ENCODE results near the gene DIP2C. TPM values are rescaled to one million over a fixed set of nuclear protein-coding genes. Genes with fewer than 3 reads are reported as not detected.

The DIP2C gene
- total RNA-seq, 1 donor from 2014 or later: 18.4 TPM

DNA sequence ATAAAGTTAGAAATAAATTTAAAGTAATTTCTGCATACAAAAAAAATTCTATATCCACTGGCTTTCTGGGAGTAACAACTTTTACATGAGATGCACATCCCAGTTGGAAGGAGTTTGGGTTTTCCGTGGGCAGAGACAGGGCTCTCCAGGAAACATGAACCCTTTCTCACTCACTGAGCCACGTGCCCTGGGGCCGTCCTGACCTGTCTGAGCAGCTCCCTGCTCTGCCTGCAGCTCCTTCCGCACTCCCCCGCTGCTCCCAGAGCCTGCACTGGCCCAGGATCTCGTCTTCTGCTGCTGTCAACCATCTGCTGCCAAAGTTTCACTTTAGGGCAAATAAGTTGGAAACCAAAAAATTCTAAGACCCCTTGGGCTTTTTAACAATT, 169.1 kb downstream of the DIP2C start:
- Histone ChIP-seq H3K4me3 (no peak overlapping the region), H3K36me3 (no peaks in the 10 kb centered on the region), H3K9me3 (no peaks in the 10 kb centered on the region), H3K27me3 (no peaks in the 10 kb centered on the region), H3K27ac (no peak overlapping the region), H3K4me1 (peaks cover 29% of the 10 kb centered on the region)
- intact Hi-C loops (cut with DNase I): no loop called here
- TF ChIP-seq POLR2A (IDR thresholded peaks at IDR 0.05) (no peak), POLR2AphosphoS5 (IDR thresholded peaks at IDR 0.05; ENCODE audit: insufficient read depth in 1 of 2, low read depth in 1 of 2) (peak; percentile 34 to 55)
- TF ChIP-seq, protein P1, sequence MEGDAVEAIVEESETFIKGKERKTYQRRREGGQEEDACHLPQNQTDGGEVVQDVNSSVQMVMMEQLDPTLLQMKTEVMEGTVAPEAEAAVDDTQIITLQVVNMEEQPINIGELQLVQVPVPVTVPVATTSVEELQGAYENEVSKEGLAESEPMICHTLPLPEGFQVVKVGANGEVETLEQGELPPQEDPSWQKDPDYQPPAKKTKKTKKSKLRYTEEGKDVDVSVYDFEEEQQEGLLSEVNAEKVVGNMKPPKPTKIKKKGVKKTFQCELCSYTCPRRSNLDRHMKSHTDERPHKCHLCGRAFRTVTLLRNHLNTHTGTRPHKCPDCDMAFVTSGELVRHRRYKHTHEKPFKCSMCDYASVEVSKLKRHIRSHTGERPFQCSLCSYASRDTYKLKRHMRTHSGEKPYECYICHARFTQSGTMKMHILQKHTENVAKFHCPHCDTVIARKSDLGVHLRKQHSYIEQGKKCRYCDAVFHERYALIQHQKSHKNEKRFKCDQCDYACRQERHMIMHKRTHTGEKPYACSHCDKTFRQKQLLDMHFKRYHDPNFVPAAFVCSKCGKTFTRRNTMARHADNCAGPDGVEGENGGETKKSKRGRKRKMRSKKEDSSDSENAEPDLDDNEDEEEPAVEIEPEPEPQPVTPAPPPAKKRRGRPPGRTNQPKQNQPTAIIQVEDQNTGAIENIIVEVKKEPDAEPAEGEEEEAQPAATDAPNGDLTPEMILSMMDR (IDR thresholded peaks at IDR 0.05): no peak
- DNase-seq (ENCODE audit: extremely low spot score in 2 of 2): no peak

DNA sequence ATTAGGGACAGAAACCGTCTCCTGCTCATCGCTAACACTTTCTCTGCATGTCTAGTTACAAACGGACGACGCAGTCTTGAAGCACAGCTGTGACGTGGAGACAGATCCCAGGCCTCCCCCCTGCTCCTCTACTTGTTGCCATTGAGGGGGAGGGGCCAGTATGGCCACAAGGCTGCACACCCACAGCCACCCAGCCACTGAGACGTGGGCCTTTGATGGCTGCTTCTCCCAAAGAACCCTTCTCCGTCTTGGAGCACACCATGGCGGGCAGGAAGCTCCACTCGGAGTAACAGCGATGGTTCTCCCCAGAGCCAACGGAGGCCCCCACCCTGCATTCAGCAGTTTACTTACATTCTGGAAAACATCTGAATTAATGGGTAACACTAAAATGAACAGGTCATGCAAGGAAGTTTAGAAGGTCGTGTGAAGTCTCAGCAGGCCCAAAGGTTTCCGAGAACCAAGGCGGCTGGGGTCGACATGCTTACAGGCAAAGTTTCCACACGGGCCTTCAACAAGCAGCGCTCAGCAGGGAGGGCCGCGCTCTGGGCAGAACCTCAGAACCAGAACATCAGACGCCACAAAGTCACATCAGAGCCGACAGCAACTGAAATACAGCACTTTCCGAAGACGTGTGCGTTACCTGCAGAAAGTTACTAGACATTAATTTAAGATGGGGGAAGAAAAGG, 169.6 kb downstream of the DIP2C start:
- no peaks in the 10 kb centered on the region for H3K9me3 ChIP-seq
- intact Hi-C loops (cut with DNase I): loop anchor here (10.0 kb wide), 1 partner anchor 175 kb away; no protein-coding TSS in a partner anchor
- H3K27me3 ChIP-seq: no peaks in the 10 kb centered on the region
- no peak for DNase-seq (ENCODE audit: extremely low spot score in 2 of 2)
- peaks cover 29% of the 10 kb centered on the region for H3K4me1 ChIP-seq
- no peak overlapping the region for H3K27ac ChIP-seq
- TF ChIP-seq POLR2A (IDR thresholded peaks at IDR 0.05): no peak
- no peak for TF ChIP-seq POLR2AphosphoS5 (IDR thresholded peaks at IDR 0.05; ENCODE audit: insufficient read depth in 1 of 2, low read depth in 1 of 2)
- TF ChIP-seq, protein P1 (IDR thresholded peaks at IDR 0.05): no peak
- H3K4me3 ChIP-seq: no peak overlapping the region
- no peaks in the 10 kb centered on the region for H3K36me3 ChIP-seq

DNA sequence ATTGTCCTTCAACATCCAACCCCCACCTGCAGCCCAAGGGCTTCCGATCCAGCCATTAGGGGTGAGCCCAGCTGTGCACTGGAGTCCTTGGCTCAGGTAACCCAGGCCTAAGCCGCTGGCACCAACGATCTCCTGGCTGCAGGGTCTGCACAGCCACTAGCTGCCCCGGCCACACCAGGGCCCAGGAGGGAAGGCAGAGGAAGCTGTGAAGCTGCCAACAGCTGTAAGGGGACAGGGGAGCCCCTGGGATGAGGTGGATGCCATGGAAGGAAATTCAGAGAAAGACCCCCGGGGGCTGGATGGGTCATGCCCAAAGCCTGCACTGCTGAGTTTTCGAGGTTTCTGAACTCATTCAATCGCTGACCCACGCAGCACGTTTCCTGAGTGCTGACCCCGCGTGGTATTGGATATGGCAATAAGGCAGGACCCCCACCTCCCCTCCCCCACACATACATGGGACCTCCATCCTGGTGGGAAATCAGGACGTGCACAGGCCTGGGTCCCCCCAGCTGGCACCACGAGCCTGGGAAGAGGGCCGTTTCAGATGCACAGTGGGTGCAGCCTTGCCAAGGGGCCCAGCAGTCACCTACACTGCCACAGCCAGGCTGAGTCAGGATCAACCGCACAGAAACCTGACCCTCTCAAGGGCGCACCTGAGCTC, 170.3 kb downstream of the DIP2C start:
- H3K4me3 ChIP-seq: no peak overlapping the region
- no peak overlapping the region for H3K27ac ChIP-seq
- TF ChIP-seq POLR2A (IDR thresholded peaks at IDR 0.05) (no peak), POLR2AphosphoS5 (IDR thresholded peaks at IDR 0.05; ENCODE audit: insufficient read depth in 1 of 2, low read depth in 1 of 2) (no peak)
- TF ChIP-seq, protein P1 (IDR thresholded peaks at IDR 0.05): no peak
- H3K4me1 ChIP-seq: peaks cover 29% of the 10 kb centered on the region
- DNase-seq (ENCODE audit: extremely low spot score in 2 of 2): no peak
- H3K27me3 ChIP-seq: no peaks in the 10 kb centered on the region
- intact Hi-C loops (cut with DNase I): loop anchor here (10.0 kb wide), 1 partner anchor 176 kb away; no protein-coding TSS in a partner anchor
- H3K9me3 ChIP-seq: no peaks in the 10 kb centered on the region
- no peaks in the 10 kb centered on the region for H3K36me3 ChIP-seq

DNA sequence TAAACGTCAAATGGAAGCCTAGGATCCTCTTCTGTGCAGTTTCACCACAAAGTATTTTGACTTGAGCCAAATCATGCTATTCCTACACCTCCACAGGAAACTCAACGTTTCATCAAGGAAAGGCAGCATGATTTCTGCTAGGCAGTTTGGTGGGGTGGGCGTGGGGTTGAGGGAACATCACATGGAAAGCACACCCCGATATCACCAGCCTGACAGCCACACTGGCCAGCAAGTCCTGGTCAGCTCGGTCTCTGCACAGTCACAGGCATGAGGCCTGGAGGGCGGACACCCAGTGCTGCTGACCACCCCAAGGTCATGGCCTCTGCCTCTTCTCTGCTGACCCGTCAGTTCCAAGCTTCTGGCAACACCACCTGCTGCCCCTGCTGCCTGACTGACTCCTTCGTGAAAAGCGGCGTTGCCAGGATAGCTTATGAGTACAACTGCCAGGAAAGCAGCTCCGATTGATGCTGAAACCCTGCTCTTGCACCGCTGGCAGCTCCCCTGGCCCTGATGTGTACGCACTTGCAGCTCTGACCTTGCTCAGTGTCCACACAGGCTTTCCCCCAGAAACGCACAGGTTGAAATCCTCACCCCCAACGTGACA, 171.5 kb downstream of the DIP2C start:
- no peak overlapping the region for H3K4me3 ChIP-seq
- no peaks in the 10 kb centered on the region for H3K36me3 ChIP-seq
- intact Hi-C loops (cut with DNase I): loop anchor here (10.0 kb wide), 1 partner anchor 177 kb away; no protein-coding TSS in a partner anchor
- H3K27ac ChIP-seq: no peak overlapping the region
- TF ChIP-seq, protein P1 (IDR thresholded peaks at IDR 0.05): no peak
- TF ChIP-seq POLR2AphosphoS5 (IDR thresholded peaks at IDR 0.05; ENCODE audit: insufficient read depth in 1 of 2, low read depth in 1 of 2) (no peak), POLR2A (IDR thresholded peaks at IDR 0.05) (no peak)
- no peak for DNase-seq (ENCODE audit: extremely low spot score in 2 of 2)
- H3K9me3 ChIP-seq: no peaks in the 10 kb centered on the region
- peaks cover 29% of the 10 kb centered on the region for H3K4me1 ChIP-seq
- no peaks in the 10 kb centered on the region for H3K27me3 ChIP-seq
